HepG2 (cell line): ENCODE measurements around the gene U2AF2. TPM values are rescaled to one million over a fixed set of nuclear protein-coding genes. Genes with fewer than 3 reads are reported as not detected.

Experiments used
- AGO2 ChIP-seq: fragments of 200-400 bp; formaldehyde crosslinking; optimal IDR thresholded peaks from 2 replicates; pipeline ENCODE3; 2017; ENCODE audit warnings: mild to moderate bottlenecking, low read depth, low read length, moderate library complexity
- AKAP8 ChIP-seq: sonication (generic); formaldehyde crosslinking; IDR thresholded peaks from 2 replicates; pipeline ENCODE4 v1.5.1; 2020; ENCODE audit warnings: mild to moderate bottlenecking, missing genetic modification reagents
- ASH2L ChIP-seq: fragments of 300-600, 200-600 bp; sonication (generic); IDR thresholded peaks from 2 replicates; pipeline ENCODE4 v1.7.0; 2017; ENCODE audit warnings: low read depth, mild to moderate bottlenecking, moderate library complexity, mixed read lengths, low read length; ENCODE audit not compliant: insufficient read length
- FOXJ3 ChIP-seq: sonication (generic); formaldehyde crosslinking; IDR thresholded peaks from 2 replicates; pipeline ENCODE4 v1.4.0; 2020; ENCODE audit warnings: missing genetic modification reagents, mild to moderate bottlenecking, borderline replicate concordance
- GLMP ChIP-seq: sonication (generic); formaldehyde crosslinking; IDR thresholded peaks from 2 replicates; pipeline ENCODE4 v1.9.0; 2021; ENCODE audit warnings: missing genetic modification reagents, mild to moderate bottlenecking, borderline replicate concordance
- NCOR1 ChIP-seq: fragments of 200-600 bp; sonication (generic); IDR thresholded peaks from 2 replicates; pipeline ENCODE4 v1.7.0; 2017; ENCODE audit warnings: antibody characterized with exemption, low read length, borderline replicate concordance
- NFE2 ChIP-seq: sonication (generic); formaldehyde crosslinking; IDR thresholded peaks from 2 replicates; pipeline ENCODE4 v1.4.0; 2020; ENCODE audit warnings: missing genetic modification reagents
- NFKB2 ChIP-seq: sonication (generic); formaldehyde crosslinking; IDR thresholded peaks from 2 replicates; pipeline ENCODE4 v1.4.0; 2020; ENCODE audit warnings: missing genetic modification reagents, borderline replicate concordance
- PRPF4 ChIP-seq: fragments of 200-400 bp; formaldehyde crosslinking; IDR thresholded peaks from 2 replicates; pipeline ENCODE4 v1.6.1; 2016; ENCODE audit warnings: low read length, low read depth; ENCODE audit not compliant: poor library complexity, severe bottlenecking
- SMYD3 ChIP-seq: sonication (generic); formaldehyde crosslinking; IDR thresholded peaks from 2 replicates; pipeline ENCODE4 v1.8.1; 2023; ENCODE audit warnings: mild to moderate bottlenecking, missing genetic modification reagents
- ZBTB7B ChIP-seq: sonication (generic); formaldehyde crosslinking; IDR thresholded peaks from 2 replicates; pipeline ENCODE4 v1.4.0; 2020; ENCODE audit warnings: missing genetic modification reagents
- ZFX ChIP-seq: sonication (generic); formaldehyde crosslinking; IDR thresholded peaks from 2 replicates; pipeline ENCODE4 v1.4.0; 2020; ENCODE audit warnings: mild to moderate bottlenecking, low read depth, missing genetic modification reagents, moderate library complexity
- ZGPAT ChIP-seq: IDR thresholded peaks from 2 replicates; pipeline ENCODE4 v1.6.1; 2016; ENCODE audit warnings: mild to moderate bottlenecking
- ZNF17 ChIP-seq: sonication (generic); formaldehyde crosslinking; IDR thresholded peaks from 2 replicates; pipeline ENCODE4 v1.5.0; 2020; ENCODE audit warnings: mild to moderate bottlenecking, missing genetic modification reagents
- polyA plus RNA-seq, 8 experiments: library from polyadenylated mRNA; depleted of rRNA in 3 of 8; stranded (reverse) in 7 of 8; unstranded in 1 of 8; fragments of >200 nt; fragmentation: Illumina TruSeq in 4 of 8; extraction: Trizol in 4 of 8; gene quantifications; 2 replicates each; pipeline versions ENCODE4 v1.2.1 to v1.2.3, GENCODE V29; 2011 to 2016; ENCODE audit warnings: low read depth in 4 of 8, missing spikeins in 1 of 8, mixed read lengths in 1 of 8; ENCODE audit not compliant: insufficient read depth in 1 of 8
- total RNA-seq, 5 experiments: library from RNA; depleted of rRNA; stranded (reverse); fragments of >200 nt; fragmentation: Illumina TruSeq; extraction: Trizol; gene quantifications; 2 replicates each; pipeline ENCODE4 v1.2.3, GENCODE V29; 2016; ENCODE audit warnings: low read depth in 1 of 5
- TF ChIP-seq, protein P1 (sequence below): sonication (generic); formaldehyde crosslinking; IDR thresholded peaks from 2 replicates; pipeline ENCODE4 v1.4.0; 2020; ENCODE audit warnings: low read depth, missing genetic modification reagents
- TF ChIP-seq, protein P2 (sequence below): sonication (generic); formaldehyde crosslinking; IDR thresholded peaks from 2 replicates; pipeline ENCODE4 v1.8.0; 2023; ENCODE audit warnings: mild to moderate bottlenecking, missing genetic modification reagents
- TF ChIP-seq, protein P3 (sequence below): sonication (generic); formaldehyde crosslinking; conservative IDR thresholded peaks from 2 replicates; pipeline ENCODE4 v1.8.0; 2022; ENCODE audit warnings: missing genetic modification reagents

U2AF2 gene
- total and polyA plus RNA-seq, 2 of the 13 experiments (the other 11 are each of a cell fraction or from before 2014, with no cell fraction given), result 84.3 to 124 TPM

- TF ChIP-seq, protein P1, sequence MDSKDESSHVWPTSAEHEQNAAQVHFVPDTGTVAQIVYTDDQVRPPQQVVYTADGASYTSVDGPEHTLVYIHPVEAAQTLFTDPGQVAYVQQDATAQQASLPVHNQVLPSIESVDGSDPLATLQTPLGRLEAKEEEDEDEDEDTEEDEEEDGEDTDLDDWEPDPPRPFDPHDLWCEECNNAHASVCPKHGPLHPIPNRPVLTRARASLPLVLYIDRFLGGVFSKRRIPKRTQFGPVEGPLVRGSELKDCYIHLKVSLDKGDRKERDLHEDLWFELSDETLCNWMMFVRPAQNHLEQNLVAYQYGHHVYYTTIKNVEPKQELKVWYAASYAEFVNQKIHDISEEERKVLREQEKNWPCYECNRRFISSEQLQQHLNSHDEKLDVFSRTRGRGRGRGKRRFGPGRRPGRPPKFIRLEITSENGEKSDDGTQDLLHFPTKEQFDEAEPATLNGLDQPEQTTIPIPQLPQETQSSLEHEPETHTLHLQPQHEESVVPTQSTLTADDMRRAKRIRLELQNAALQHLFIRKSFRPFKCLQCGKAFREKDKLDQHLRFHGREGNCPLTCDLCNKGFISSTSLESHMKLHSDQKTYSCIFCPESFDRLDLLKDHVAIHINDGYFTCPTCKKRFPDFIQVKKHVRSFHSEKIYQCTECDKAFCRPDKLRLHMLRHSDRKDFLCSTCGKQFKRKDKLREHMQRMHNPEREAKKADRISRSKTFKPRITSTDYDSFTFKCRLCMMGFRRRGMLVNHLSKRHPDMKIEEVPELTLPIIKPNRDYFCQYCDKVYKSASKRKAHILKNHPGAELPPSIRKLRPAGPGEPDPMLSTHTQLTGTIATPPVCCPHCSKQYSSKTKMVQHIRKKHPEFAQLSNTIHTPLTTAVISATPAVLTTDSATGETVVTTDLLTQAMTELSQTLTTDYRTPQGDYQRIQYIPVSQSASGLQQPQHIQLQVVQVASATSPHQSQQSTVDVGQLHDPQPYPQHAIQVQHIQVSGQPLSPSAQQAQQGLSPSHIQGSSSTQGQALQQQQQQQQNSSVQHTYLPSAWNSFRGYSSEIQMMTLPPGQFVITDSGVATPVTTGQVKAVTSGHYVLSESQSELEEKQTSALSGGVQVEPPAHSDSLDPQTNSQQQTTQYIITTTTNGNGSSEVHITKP (CRISPR knock-in tag), result no peak
- TF ChIP-seq NFKB2, result no peak
- peak; percentile 82; the same call in 1 of the 2 replicates for TF ChIP-seq ZGPAT (CRISPR knock-in tag)
- TF ChIP-seq ASH2L, result peak; percentile 89
- TF ChIP-seq SMYD3 (CRISPR knock-in tag), result no peak
- TF ChIP-seq ZFX, result peak; percentile 64; the same call in 1 of the 2 replicates
- TF ChIP-seq PRPF4, result no peak
- TF ChIP-seq AKAP8 (CRISPR knock-in tag), result peak; percentile 97
- TF ChIP-seq GLMP (CRISPR knock-in tag), result no peak
- no peak for TF ChIP-seq NCOR1
- TF ChIP-seq, protein P2, sequence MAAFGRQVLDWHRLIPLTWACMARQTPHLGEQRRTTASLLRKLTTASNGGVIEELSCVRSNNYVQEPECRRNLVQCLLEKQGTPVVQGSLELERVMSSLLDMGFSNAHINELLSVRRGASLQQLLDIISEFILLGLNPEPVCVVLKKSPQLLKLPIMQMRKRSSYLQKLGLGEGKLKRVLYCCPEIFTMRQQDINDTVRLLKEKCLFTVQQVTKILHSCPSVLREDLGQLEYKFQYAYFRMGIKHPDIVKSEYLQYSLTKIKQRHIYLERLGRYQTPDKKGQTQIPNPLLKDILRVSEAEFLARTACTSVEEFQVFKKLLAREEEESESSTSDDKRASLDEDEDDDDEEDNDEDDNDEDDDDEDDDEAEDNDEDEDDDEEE (CRISPR knock-in tag), result no peak
- TF ChIP-seq ZBTB7B (CRISPR knock-in tag), result peak; percentile 42; the same call in 1 of the 2 replicates
- TF ChIP-seq FOXJ3 (CRISPR knock-in tag), result no peak
- no peak for TF ChIP-seq NFE2 (CRISPR knock-in tag)
- TF ChIP-seq, protein P3, sequence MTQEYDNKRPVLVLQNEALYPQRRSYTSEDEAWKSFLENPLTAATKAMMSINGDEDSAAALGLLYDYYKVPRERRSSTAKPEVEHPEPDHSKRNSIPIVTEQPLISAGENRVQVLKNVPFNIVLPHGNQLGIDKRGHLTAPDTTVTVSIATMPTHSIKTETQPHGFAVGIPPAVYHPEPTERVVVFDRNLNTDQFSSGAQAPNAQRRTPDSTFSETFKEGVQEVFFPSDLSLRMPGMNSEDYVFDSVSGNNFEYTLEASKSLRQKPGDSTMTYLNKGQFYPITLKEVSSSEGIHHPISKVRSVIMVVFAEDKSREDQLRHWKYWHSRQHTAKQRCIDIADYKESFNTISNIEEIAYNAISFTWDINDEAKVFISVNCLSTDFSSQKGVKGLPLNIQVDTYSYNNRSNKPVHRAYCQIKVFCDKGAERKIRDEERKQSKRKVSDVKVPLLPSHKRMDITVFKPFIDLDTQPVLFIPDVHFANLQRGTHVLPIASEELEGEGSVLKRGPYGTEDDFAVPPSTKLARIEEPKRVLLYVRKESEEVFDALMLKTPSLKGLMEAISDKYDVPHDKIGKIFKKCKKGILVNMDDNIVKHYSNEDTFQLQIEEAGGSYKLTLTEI (CRISPR knock-in tag), result no peak
- TF ChIP-seq AGO2, result peak; percentile 85
- TF ChIP-seq ZNF17 (CRISPR knock-in tag), result no peak
These were observed 6.9 kb upstream of the U2AF2 start, which contains the start of gene CCDC106 (continued) for GRCh38 chr19:55647732-55648584.
